Measurements from ENCODE around the gene ERO1A. TPM values are rescaled to one million over a fixed set of nuclear protein-coding genes. Genes with fewer than 3 reads are reported as not detected.

The ERO1A gene
- total RNA-seq, 4 donors from 2014 or later = 172 to 1,512 (median 404) TPM

- DNase-seq = no peak
- intact Hi-C loops (cut with DNase I) = no loop called here
- H3K27ac ChIP-seq = no peak overlapping the region
- no peaks in the 10 kb centered on the region for H3K9me3 ChIP-seq
- peaks cover 0 to 86% (median 0%) of the 10 kb centered on the region in 3 donors for H3K36me3 ChIP-seq
- no peaks in the 10 kb centered on the region for H3K27me3 ChIP-seq
- no peaks in the 10 kb centered on the region for H3K4me1 ChIP-seq
- TF ChIP-seq, protein P1, sequence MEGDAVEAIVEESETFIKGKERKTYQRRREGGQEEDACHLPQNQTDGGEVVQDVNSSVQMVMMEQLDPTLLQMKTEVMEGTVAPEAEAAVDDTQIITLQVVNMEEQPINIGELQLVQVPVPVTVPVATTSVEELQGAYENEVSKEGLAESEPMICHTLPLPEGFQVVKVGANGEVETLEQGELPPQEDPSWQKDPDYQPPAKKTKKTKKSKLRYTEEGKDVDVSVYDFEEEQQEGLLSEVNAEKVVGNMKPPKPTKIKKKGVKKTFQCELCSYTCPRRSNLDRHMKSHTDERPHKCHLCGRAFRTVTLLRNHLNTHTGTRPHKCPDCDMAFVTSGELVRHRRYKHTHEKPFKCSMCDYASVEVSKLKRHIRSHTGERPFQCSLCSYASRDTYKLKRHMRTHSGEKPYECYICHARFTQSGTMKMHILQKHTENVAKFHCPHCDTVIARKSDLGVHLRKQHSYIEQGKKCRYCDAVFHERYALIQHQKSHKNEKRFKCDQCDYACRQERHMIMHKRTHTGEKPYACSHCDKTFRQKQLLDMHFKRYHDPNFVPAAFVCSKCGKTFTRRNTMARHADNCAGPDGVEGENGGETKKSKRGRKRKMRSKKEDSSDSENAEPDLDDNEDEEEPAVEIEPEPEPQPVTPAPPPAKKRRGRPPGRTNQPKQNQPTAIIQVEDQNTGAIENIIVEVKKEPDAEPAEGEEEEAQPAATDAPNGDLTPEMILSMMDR (IDR thresholded peaks at IDR 0.05) = no peak
- no peak for TF ChIP-seq POLR2A (IDR thresholded peaks at IDR 0.05)
- no peak overlapping the region for H3K4me3 ChIP-seq
Measured at GRCh38 chr14:52656905-52657304, 38.5 kb downstream of the ERO1A start.

DNA sequence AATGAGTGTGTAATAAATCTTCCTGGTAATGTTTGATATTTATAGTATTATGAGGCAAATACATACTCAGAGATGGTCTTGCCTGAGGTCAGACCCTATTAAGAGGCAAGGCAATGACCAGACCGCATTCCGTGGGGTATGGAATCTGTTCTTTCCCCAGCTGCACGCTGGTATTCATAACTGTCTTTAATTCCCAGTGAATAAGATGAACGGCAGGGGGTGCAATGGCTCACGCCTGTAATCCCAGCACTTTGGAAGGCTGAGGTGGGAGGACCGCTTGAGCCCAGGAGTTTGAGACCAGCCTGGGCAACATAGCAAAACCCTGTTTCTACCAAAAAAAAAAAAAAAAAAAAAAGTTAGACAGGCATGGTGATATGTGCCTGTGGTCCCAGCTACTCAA lies 44.6 kb downstream of the ERO1A start:
- no peak for DNase-seq
- 96 to 97% methylated on average over 3 to 6 of the region's 6 CpGs for WGBS, 2 donors

GRCh38 chr14:52649511-52649910 lies 45.8 kb downstream of the ERO1A start:
- DNase-seq = no peak
- Histone ChIP-seq H3K36me3 (peaks cover 0 to 93% (median 5%) of the 10 kb centered on the region in 3 donors), H3K27ac (no peak overlapping the region), H3K9me3 (no peaks in the 10 kb centered on the region), H3K27me3 (no peaks in the 10 kb centered on the region), H3K4me3 (no peak overlapping the region), H3K4me1 (no peaks in the 10 kb centered on the region)
- 92 to 100% methylated on average over 1 of the region's 1 CpG for WGBS, 2 donors
- intact Hi-C loops (cut with DNase I) = no loop called here
- TF ChIP-seq, protein P1 (IDR thresholded peaks at IDR 0.05) = no peak
- no peak for TF ChIP-seq POLR2A (IDR thresholded peaks at IDR 0.05)

More for the DNA sequence above, 44.6 kb downstream of the ERO1A start:
- no peak overlapping the region for H3K27ac ChIP-seq
- H3K9me3 ChIP-seq = no peaks in the 10 kb centered on the region
- peaks cover 0 to 93% (median 5%) of the 10 kb centered on the region in 3 donors for H3K36me3 ChIP-seq
- no peak overlapping the region for H3K4me3 ChIP-seq
- TF ChIP-seq, protein P1 (IDR thresholded peaks at IDR 0.05) = no peak
- TF ChIP-seq POLR2A (IDR thresholded peaks at IDR 0.05) = no peak
- no peaks in the 10 kb centered on the region for H3K27me3 ChIP-seq
- intact Hi-C loops (cut with DNase I) = no loop called here
- H3K4me1 ChIP-seq = no peaks in the 10 kb centered on the region

- H3K9me3 ChIP-seq = peaks cover 0 to 3% (median 0%) of the 10 kb centered on the region in 3 donors
- intact Hi-C loops (cut with DNase I) = no loop called here
- H3K4me3 ChIP-seq = no peak overlapping the region
- DNase-seq = no peak
- H3K36me3 ChIP-seq = peaks cover 0 to 72% (median 6%) of the 10 kb centered on the region in 3 donors
- H3K27ac ChIP-seq = no peak overlapping the region
- TF ChIP-seq, protein P1 (IDR thresholded peaks at IDR 0.05) = no peak
- no peak for TF ChIP-seq POLR2A (IDR thresholded peaks at IDR 0.05)
- 93 to 96% methylated on average over 1 of the region's 1 CpG for WGBS, 2 donors
- no peaks in the 10 kb centered on the region for H3K4me1 ChIP-seq
- H3K27me3 ChIP-seq = no peaks in the 10 kb centered on the region
Measured at GRCh38 chr14:52641745-52642144, 53.6 kb downstream of the ERO1A start.

GRCh38 chr14:52640137-52640536 lies 55.2 kb downstream of the ERO1A start:
- DNase-seq = no peak
- H3K27me3 ChIP-seq = no peaks in the 10 kb centered on the region
- 88 to 89% methylated on average over 4 of the region's 4 CpGs for WGBS, 2 donors
- peaks cover 0 to 56% (median 6%) of the 10 kb centered on the region in 3 donors for H3K36me3 ChIP-seq
- intact Hi-C loops (cut with DNase I) = no loop called here
- no peak overlapping the region for H3K4me3 ChIP-seq
- TF ChIP-seq POLR2A (IDR thresholded peaks at IDR 0.05) = no peak
- H3K4me1 ChIP-seq = no peaks in the 10 kb centered on the region
- H3K9me3 ChIP-seq = peaks cover 0 to 3% (median 0%) of the 10 kb centered on the region in 3 donors
- no peak overlapping the region for H3K27ac ChIP-seq

- Histone ChIP-seq H3K4me1 (no peaks in the 10 kb centered on the region), H3K9me3 (no peaks in the 10 kb centered on the region), H3K27ac (no peak overlapping the region), H3K27me3 (no peaks in the 10 kb centered on the region), H3K4me3 (no peak overlapping the region), H3K36me3 (no peaks in the 10 kb centered on the region)
- 79 to 95% methylated on average over 1 of the region's 1 CpG for WGBS, 2 donors
- intact Hi-C loops (cut with DNase I) = no loop called here
- DNase-seq = no peak
- TF ChIP-seq, protein P1 (IDR thresholded peaks at IDR 0.05) = no peak
- TF ChIP-seq POLR2A (IDR thresholded peaks at IDR 0.05) = no peak
Measured at GRCh38 chr14:52619687-52620086, 75.7 kb downstream of the ERO1A start.

All from esophagus squamous epithelium (tissue), 5 donors.